ENCODE results near the gene TAAR6. TPM values are rescaled to one million over a fixed set of nuclear protein-coding genes. Genes with fewer than 3 reads are reported as not detected.
"Not testable (repeated sequence)": the region's sequence is repeated elsewhere in the genome, so short reads cannot be mapped to it uniquely, and the experiment has no call there.

The TAAR6 gene
- total RNA-seq, 2 experiments from 2014 or later = not detected

- DNase-seq (no peak), ATAC-seq (no peak)
- peaks cover 43% of the 10 kb centered on the region for H3K27me3 Mint-ChIP-seq
- H3K36me3 Mint-ChIP-seq = no peaks in the 10 kb centered on the region
- H3K27ac Mint-ChIP-seq = no peak within 1 kb of the TSS
- CTCF ChIA-PET = interaction anchor here (0.8 kb wide), 1 partner anchor 9 kb away, joined by 3 read pairs; no protein-coding TSS in a partner anchor
- no peak within 1 kb of the TSS for H3K4me3 Mint-ChIP-seq
- no peaks in the 10 kb centered on the region for H3K9me3 Mint-ChIP-seq (ENCODE audit: low read depth)
- H3K4me1 Mint-ChIP-seq = no peaks in the 10 kb centered on the region
These were observed 17.8 kb upstream of the TAAR6 start, which contains the start of gene TAAR8 for GRCh38 chr6:132552372-132552771. TAAR8 (plus strand) TSS chr6:132552672; CDS start chr6:132552693, 21 bp downstream.

- CTCF ChIA-PET; H3K27ac Mint-ChIP-seq; H3K36me3 Mint-ChIP-seq; H3K4me1 Mint-ChIP-seq; H3K9me3 Mint-ChIP-seq (ENCODE audit: low read depth); H3K4me3 Mint-ChIP-seq; ATAC-seq; DNase-seq: not testable (repeated sequence)
- H3K27me3 Mint-ChIP-seq = peaks cover 39% of the 10 kb centered on the region
These were observed 10.0 kb upstream of the TAAR6 start for GRCh38 chr6:132560087-132560486.

DNA sequence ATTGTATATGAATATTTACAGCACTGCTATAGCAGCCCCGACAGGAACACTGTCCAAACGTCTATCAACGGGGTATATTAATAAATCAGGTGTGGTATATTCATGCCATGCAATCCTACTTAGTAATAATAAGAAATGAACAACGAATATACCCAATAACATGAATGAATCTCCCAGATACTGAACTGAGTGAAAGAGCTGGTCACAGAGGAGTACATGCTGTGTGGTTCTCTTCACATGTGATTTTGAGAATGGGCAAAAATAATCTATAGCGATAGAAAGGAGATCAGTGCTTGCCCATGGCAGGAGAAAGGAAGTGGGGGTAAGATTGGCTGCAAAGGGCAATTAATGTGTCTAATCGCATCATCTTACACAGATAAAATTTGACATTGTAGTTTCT lies 3.7 kb upstream of the TAAR6 start:
- Mint-ChIP-seq H3K4me1 (no peaks in the 10 kb centered on the region), H3K36me3 (no peaks in the 10 kb centered on the region), H3K27me3 (peaks cover 28% of the 10 kb centered on the region), H3K4me3 (no peak overlapping the region), H3K27ac (no peak overlapping the region), H3K9me3 (ENCODE audit: low read depth) (no peaks in the 10 kb centered on the region)
- DNase-seq (no peak), ATAC-seq (no peak)
- CTCF ChIA-PET = no interaction called here

DNA sequence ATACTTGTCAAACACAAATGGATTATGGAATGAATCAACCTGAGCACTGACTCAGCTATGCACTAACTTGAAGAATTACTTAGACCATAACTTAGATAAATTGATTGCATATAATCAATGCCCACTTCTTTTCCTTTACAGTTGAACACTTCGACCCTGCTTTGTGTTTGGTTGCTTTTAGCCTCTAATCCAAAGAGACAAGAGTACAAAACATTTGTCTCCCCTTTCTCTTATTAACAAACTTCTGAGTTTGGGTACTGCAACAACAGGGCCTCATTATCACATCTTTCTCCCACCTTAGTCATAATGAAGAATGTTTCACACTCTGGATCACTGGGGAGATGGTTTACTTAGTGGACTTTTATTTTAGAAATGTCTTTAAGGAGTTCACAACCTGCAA lies 2.6 kb upstream of the TAAR6 start:
- Mint-ChIP-seq H3K27ac (no peak overlapping the region), H3K4me1 (no peaks in the 10 kb centered on the region), H3K36me3 (no peaks in the 10 kb centered on the region), H3K9me3 (ENCODE audit: low read depth) (no peaks in the 10 kb centered on the region), H3K4me3 (no peak overlapping the region), H3K27me3 (peaks cover 30% of the 10 kb centered on the region)
- CTCF ChIA-PET = no interaction called here
- no peak for ATAC-seq
- no peak for DNase-seq

- no peak for ATAC-seq
- no peaks in the 10 kb centered on the region for H3K36me3 Mint-ChIP-seq
- CTCF ChIA-PET = no interaction called here
- no peak overlapping the region for H3K4me3 Mint-ChIP-seq
- no peaks in the 10 kb centered on the region for H3K4me1 Mint-ChIP-seq
- no peak overlapping the region for H3K27ac Mint-ChIP-seq
- H3K27me3 Mint-ChIP-seq = peaks cover 31% of the 10 kb centered on the region
- H3K9me3 Mint-ChIP-seq (ENCODE audit: low read depth) = no peaks in the 10 kb centered on the region
- no peak for DNase-seq
These were observed 1.5 kb upstream of the TAAR6 start for GRCh38 chr6:132568611-132569010.

DNA sequence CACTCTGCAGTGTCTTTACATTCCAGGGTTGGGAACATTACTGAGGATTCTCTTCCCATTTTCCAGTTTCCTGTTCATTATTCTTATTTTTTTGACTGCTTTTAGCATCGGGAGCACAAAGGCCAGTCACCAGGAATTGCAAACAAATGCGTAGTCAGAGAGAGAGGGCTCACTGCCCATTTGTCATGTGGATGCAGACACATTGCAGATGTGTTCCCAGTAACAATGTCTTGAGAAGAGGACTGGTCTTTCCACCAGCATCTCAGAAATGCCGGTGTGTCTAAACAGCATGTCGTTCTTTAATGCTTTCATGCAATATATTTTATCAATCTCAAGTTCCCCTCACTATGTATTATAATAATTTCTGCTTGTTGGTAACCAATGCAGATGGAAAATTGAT lies 952 bp upstream of the TAAR6 start:
- H3K27me3 Mint-ChIP-seq = peaks cover 34% of the 10 kb centered on the region
- H3K36me3 Mint-ChIP-seq = no peaks in the 10 kb centered on the region
- DNase-seq (no peak), ATAC-seq (no peak)
- H3K4me1 Mint-ChIP-seq = no peaks in the 10 kb centered on the region
- no peaks in the 10 kb centered on the region for H3K9me3 Mint-ChIP-seq (ENCODE audit: low read depth)
- no peak overlapping the region for H3K4me3 Mint-ChIP-seq
- CTCF ChIA-PET = no interaction called here
- H3K27ac Mint-ChIP-seq = no peak overlapping the region

GRCh38 chr6:132571774-132572173 lies 1.7 kb downstream of the TAAR6 start:
- CTCF ChIA-PET = no interaction called here
- no peak overlapping the region for H3K27ac Mint-ChIP-seq
- ATAC-seq (no peak), DNase-seq (no peak)
- no peak overlapping the region for H3K4me3 Mint-ChIP-seq
- peaks cover 38% of the 10 kb centered on the region for H3K27me3 Mint-ChIP-seq
- no peaks in the 10 kb centered on the region for H3K9me3 Mint-ChIP-seq (ENCODE audit: low read depth)
- no peaks in the 10 kb centered on the region for H3K4me1 Mint-ChIP-seq
- H3K36me3 Mint-ChIP-seq = no peaks in the 10 kb centered on the region

- Mint-ChIP-seq H3K4me3 (no peak overlapping the region), H3K27me3 (peaks cover 21% of the 10 kb centered on the region), H3K9me3 (ENCODE audit: low read depth) (no peaks in the 10 kb centered on the region), H3K36me3 (no peaks in the 10 kb centered on the region), H3K27ac (no peak overlapping the region), H3K4me1 (no peaks in the 10 kb centered on the region)
- DNase-seq = no peak
- CTCF ChIA-PET = no interaction called here
- no peak for ATAC-seq
These were observed 14.6 kb downstream of the TAAR6 start for GRCh38 chr6:132584698-132585097.

GRCh38 chr6:132587424-132587823 lies 17.3 kb downstream of the TAAR6 start:
- DNase-seq = no peak
- no peak overlapping the region for H3K4me3 Mint-ChIP-seq
- H3K27ac Mint-ChIP-seq = no peak overlapping the region
- CTCF ChIA-PET = no interaction called here
- no peaks in the 10 kb centered on the region for H3K9me3 Mint-ChIP-seq (ENCODE audit: low read depth)
- H3K27me3 Mint-ChIP-seq = peaks cover 18% of the 10 kb centered on the region
- H3K36me3 Mint-ChIP-seq = no peaks in the 10 kb centered on the region
- no peak for ATAC-seq
- H3K4me1 Mint-ChIP-seq = no peaks in the 10 kb centered on the region

- ATAC-seq (peak; percentile 27), DNase-seq (no peak)
- H3K9me3 Mint-ChIP-seq (ENCODE audit: low read depth) = no peaks in the 10 kb centered on the region
- H3K4me3 Mint-ChIP-seq = no peak within 1 kb of the TSS
- H3K4me1 Mint-ChIP-seq = no peaks in the 10 kb centered on the region
- H3K27ac Mint-ChIP-seq = no peak within 1 kb of the TSS
- CTCF ChIA-PET = interaction anchor here (1.0 kb wide), 1 partner anchor 27 kb away, joined by 3 read pairs; no protein-coding TSS in a partner anchor
- H3K27me3 Mint-ChIP-seq = peaks cover 8% of the 10 kb centered on the region
- no peaks in the 10 kb centered on the region for H3K36me3 Mint-ChIP-seq
These were observed 19.3 kb downstream of the TAAR6 start, which contains the start of gene TAAR5 for GRCh38 chr6:132589454-132589853. TAAR5 (minus strand) TSS chr6:132589741; CDS start chr6:132589686, 55 bp downstream.

- H3K27ac Mint-ChIP-seq = no peak overlapping the region
- CTCF ChIA-PET = interaction anchor here (0.6 to 1.0 kb wide), 2 partner anchors 9 to 26 kb away, joined by 3 read pairs; no protein-coding TSS in a partner anchor
- no peaks in the 10 kb centered on the region for H3K4me1 Mint-ChIP-seq
- DNase-seq (no peak), ATAC-seq (no peak)
- H3K36me3 Mint-ChIP-seq = no peaks in the 10 kb centered on the region
- H3K4me3 Mint-ChIP-seq = no peak overlapping the region
- peaks cover 5% of the 10 kb centered on the region for H3K27me3 Mint-ChIP-seq
- no peaks in the 10 kb centered on the region for H3K9me3 Mint-ChIP-seq (ENCODE audit: low read depth)
These were observed 20.2 kb downstream of the TAAR6 start for GRCh38 chr6:132590362-132590761.

DNA sequence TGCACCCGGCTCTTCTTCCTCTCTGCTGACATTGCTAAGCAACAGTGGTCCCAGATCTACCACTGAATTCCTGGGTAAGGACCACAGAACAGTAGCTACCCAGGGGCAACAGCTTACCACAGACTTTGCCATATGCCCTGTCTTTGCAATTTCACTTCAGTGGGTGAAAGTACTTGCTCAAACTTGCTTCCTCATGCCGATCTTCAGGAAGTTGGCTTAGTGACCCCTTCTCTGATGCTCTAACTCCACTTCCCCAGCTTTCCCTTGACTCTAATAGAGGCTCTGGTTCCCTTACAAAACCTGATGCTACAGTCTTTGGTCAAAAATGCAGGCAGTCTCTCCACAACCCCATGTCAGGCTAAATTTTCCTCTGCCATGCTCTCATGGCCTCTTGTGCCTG lies 22.7 kb downstream of the TAAR6 start:
- Mint-ChIP-seq H3K4me3 (no peak overlapping the region), H3K27ac (no peak overlapping the region), H3K9me3 (ENCODE audit: low read depth) (no peaks in the 10 kb centered on the region), H3K36me3 (no peaks in the 10 kb centered on the region), H3K4me1 (no peaks in the 10 kb centered on the region), H3K27me3 (peaks cover 7% of the 10 kb centered on the region)
- DNase-seq (no peak), ATAC-seq (no peak)
- CTCF ChIA-PET = no interaction called here

GRCh38 chr6:132596201-132596600 lies 26.1 kb downstream of the TAAR6 start:
- ATAC-seq (no peak), DNase-seq (no peak)
- Mint-ChIP-seq H3K4me3 (no peak overlapping the region), H3K4me1 (no peaks in the 10 kb centered on the region), H3K27me3 (peaks cover 20% of the 10 kb centered on the region), H3K27ac (no peak overlapping the region), H3K9me3 (ENCODE audit: low read depth) (no peaks in the 10 kb centered on the region), H3K36me3 (no peaks in the 10 kb centered on the region)
- CTCF ChIA-PET = interaction anchor here (1.1 kb wide), 1 partner anchor 20 kb away, joined by 3 read pairs; no protein-coding TSS in a partner anchor

GRCh38 chr6:132598473-132598872 lies 28.4 kb downstream of the TAAR6 start:
- CTCF ChIA-PET = interaction anchor here (1.1 kb wide), 1 partner anchor 18 kb away, joined by 3 read pairs; no protein-coding TSS in a partner anchor
- H3K27ac Mint-ChIP-seq = no peak overlapping the region

More at GRCh38 chr6:132598473-132598872, 28.4 kb downstream of the TAAR6 start:
- Mint-ChIP-seq H3K9me3 (ENCODE audit: low read depth) (no peaks in the 10 kb centered on the region), H3K4me1 (no peaks in the 10 kb centered on the region), H3K27me3 (peaks cover 15% of the 10 kb centered on the region), H3K36me3 (no peaks in the 10 kb centered on the region), H3K4me3 (no peak overlapping the region)
- ATAC-seq (peak; percentile 47), DNase-seq (no peak)

Measured in activated CD8-positive, alpha-beta memory T cell treated with anti-CD3 and anti-CD28 coated beads, Interleukin-2, amount 10 ng/mL, durations not matched to agents 7 days and 5 days (primary cell).